Psoas muscle (tissue), 8 donors: Measurements from ENCODE around the gene ETV2. TPM values are rescaled to one million over a fixed set of nuclear protein-coding genes. Genes with fewer than 3 reads are reported as not detected.
"Not testable (repeated sequence)": the region's sequence is repeated elsewhere in the genome, so short reads cannot be mapped to it uniquely, and the experiment has no call there.

Experiments used
- ATAC-seq, 4 donors: fragments of 200-7000 bp; cut with Tn5 transposase; one replicate each; pipeline ENCODE4 v1.9.1; 2020; ENCODE audit warnings: moderate library complexity in 3 of 4, mild to moderate bottlenecking in 2 of 4
- DNase-seq, 2 donors: peaks; one replicate each; pipeline ENCODE4 v3.0.0-alpha.2; 2020
- H3K27ac ChIP-seq: fragments of 200-600 bp; one replicate; pipeline ENCODE4 v1.8.0; 2022
- H3K27me3 ChIP-seq, 3 donors: fragments of 200-600 bp in 1 of 3; one replicate each; pipeline versions ENCODE4 v1.6.1 to v1.8.0; 2013 to 2022; ENCODE audit warnings: low read length in 2 of 3, mild to moderate bottlenecking in 2 of 3, moderate library complexity in 1 of 3; ENCODE audit not compliant: insufficient read depth in 3 of 3
- H3K36me3 ChIP-seq, 2 donors: fragments of 200-600 bp in 1 of 2; one replicate each; pipeline versions ENCODE4 v1.6.1 to v1.8.0; 2013 to 2022; ENCODE audit warnings: low read depth in 1 of 2, mild to moderate bottlenecking in 1 of 2, moderate library complexity in 1 of 2; ENCODE audit not compliant: insufficient read depth in 1 of 2
- H3K4me1 ChIP-seq: fragments of 200-600 bp; one replicate; pipeline ENCODE4 v1.8.0; 2022
- H3K4me3 ChIP-seq: fragments of 200-600 bp; one replicate; pipeline ENCODE4 v1.8.0; 2022; ENCODE audit warnings: mild to moderate bottlenecking
- H3K9me3 ChIP-seq: fragments of 200-600 bp; one replicate; pipeline ENCODE4 v1.8.0; 2022
- CTCF ChIP-seq: fragments of 200-600 bp; IDR thresholded peaks from one replicate; pipeline ENCODE4 v1.8.0; 2022; ENCODE audit warnings: antibody characterized with exemption
- WGBS, 3 donors: extraction: QIAGEN DNeasy Blood & Tissue Kit; methylation state at CpG; one replicate each; pipeline versions ENCODE4 v1.1.6 to v1.1.7; 2013; 5-methylcytosine and 5-hydroxymethylcytosine counted together
- intact Hi-C, 2 donors: fragments of 100-400 bp; cut with DNase I; formaldehyde crosslinking; loops; one replicate each; pipeline versions ENCODE4 v1.11.0 to v1.14.2; 2022
- long read RNA-seq, 2 donors: library from polyadenylated mRNA; unstranded; transcript quantifications; one replicate each; pipeline ENCODE4 v2.0.0, GENCODE V29; 2021
- polyA plus RNA-seq, 3 donors: library from polyadenylated mRNA; stranded (reverse); fragments of 200-250 nt; gene quantifications; one replicate each; pipeline ENCODE4 v1.2.3, GENCODE V29; 2013
- total RNA-seq, 4 donors: library from RNA; stranded (reverse); fragmentation: NEBNext Ultra II Directional in 2 of 4; extraction: Animal tissue kit (Norgen Biotek cat#: 25700) in 2 of 4; gene quantifications; one replicate each; pipeline versions ENCODE4 v1.2.1 to v1.2.4, GENCODE V29; 2021 to 2023
- donor health status: healthy with polysubstance abuse.
- donor health status: DM: no; HTN: no; CAD: no; lungs with moderate emphysema.
- donor health status: Bipolar disorder and iron deficiency.
- donor health status: healthy.
- donor health status: DM: yes; HTN: yes; CAD: no.
- donor health status: DM: no; HTN: no; CAD: no.
- donor health status: DM: no; HTN: no; CAD: no.
- donor health status: DM: yes; HTN: yes; CAD: no.

The ETV2 gene, protein sequence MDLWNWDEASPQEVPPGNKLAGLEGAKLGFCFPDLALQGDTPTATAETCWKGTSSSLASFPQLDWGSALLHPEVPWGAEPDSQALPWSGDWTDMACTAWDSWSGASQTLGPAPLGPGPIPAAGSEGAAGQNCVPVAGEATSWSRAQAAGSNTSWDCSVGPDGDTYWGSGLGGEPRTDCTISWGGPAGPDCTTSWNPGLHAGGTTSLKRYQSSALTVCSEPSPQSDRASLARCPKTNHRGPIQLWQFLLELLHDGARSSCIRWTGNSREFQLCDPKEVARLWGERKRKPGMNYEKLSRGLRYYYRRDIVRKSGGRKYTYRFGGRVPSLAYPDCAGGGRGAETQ
- total RNA-seq (not detected), polyA plus RNA-seq (under 1 TPM; 0.19 to 0.23 (median 0.20) TPM)
- long read RNA-seq, donor 1, partial matches to known transcripts: 1 of 1 reads
- long read RNA-seq, donor 1, other reads (novel, unspliced or antisense): 0 of 1 reads
- long read RNA-seq, donor 2: 0 reads

GRCh38 chr19:35641515-35642151 lies at the start of gene ETV2:
Gene ETV2, plus strand, starts transcription at chr19:35641745. Its CDS starts 716 bp downstream, at chr19:35642461.
- H3K27me3 ChIP-seq: no peaks in the 10 kb centered on the region
- ATAC-seq (no peak), DNase-seq (no peak)
- intact Hi-C loops: no loop called here
- TF ChIP-seq CTCF: no peak
- no peak within 1 kb of the TSS for H3K27ac ChIP-seq
- no peaks in the 10 kb centered on the region for H3K9me3 ChIP-seq
- H3K36me3 ChIP-seq: peaks cover 0 to 19% of the 10 kb centered on the region in 2 donors
- peaks cover 4% of the 10 kb centered on the region for H3K4me1 ChIP-seq
- 18 to 31% (median 24%) methylated on average over 26 to 28 of the region's 28 CpGs for WGBS, 3 donors
- no peak within 1 kb of the TSS for H3K4me3 ChIP-seq

DNA sequence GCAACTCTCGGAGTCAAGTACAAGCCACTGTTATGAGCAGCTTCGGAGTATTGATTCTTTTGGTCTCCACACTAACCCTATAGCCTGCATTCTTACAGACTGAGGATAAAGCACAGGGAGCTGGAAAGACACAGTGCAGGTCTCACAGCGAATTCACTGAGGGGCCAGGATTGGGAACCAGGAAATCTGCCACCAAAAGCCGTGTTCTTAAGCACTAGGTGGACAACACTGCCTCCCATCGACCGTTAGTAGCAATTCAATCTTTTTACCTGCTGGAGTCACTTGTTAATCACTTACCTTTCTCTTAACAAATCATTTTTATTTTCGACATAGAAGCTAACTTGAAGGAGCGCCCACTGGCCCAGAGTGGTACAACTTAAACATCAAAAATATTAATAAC lies 49.3 kb upstream of the ETV2 start:
- H3K27me3 ChIP-seq: peaks cover 0 to 3% (median 2%) of the 10 kb centered on the region in 3 donors
- peak; percentile 26 for TF ChIP-seq CTCF
- no peak overlapping the region for H3K4me3 ChIP-seq
- WGBS, 3 donors: 26 to 27% (median 27%) methylated on average over 8 of the region's 8 CpGs
- intact Hi-C loops: no loop called here
- ATAC-seq: no peak
- H3K36me3 ChIP-seq: no peaks in the 10 kb centered on the region
- no peak for DNase-seq
- H3K27ac ChIP-seq: no peak overlapping the region
- no peaks in the 10 kb centered on the region for H3K4me1 ChIP-seq
- no peaks in the 10 kb centered on the region for H3K9me3 ChIP-seq

- WGBS, 3 donors: 65 to 84% (median 77%) methylated on average over 3 of the region's 3 CpGs
- intact Hi-C loops: not testable (repeated sequence)
These were observed 46.5 kb upstream of the ETV2 start for GRCh38 chr19:35595026-35595425.

DNA sequence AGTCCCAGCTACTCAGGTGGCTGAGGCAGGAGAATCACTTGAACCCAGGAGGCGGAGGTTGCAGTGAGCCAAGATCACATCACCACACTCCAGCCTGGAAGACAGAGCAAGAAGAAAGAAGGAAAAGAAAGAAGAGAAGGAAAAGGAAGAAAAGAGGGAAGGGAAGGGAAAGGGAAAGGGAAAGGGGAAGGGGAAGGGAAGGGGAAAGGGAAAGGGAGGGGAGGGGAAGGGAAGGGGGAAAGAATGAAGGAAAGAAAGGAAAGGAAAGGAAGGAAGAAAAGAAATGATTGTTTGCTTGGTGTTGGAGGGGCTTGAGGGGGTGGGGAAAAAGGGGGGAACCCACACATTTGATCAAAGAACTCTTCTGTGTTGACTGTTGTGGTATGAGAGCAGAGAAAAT lies 45.6 kb upstream of the ETV2 start:
- ATAC-seq (no peak), DNase-seq (no peak)
- no peak for TF ChIP-seq CTCF
- Histone ChIP-seq H3K27ac (no peak overlapping the region), H3K9me3 (no peaks in the 10 kb centered on the region), H3K36me3 (no peaks in the 10 kb centered on the region), H3K4me1 (no peaks in the 10 kb centered on the region), H3K27me3 (peaks cover 0 to 6% (median 0%) of the 10 kb centered on the region in 3 donors), H3K4me3 (no peak overlapping the region)
- WGBS, 3 donors: 97 to 100% (median 100%) methylated on average over 1 of the region's 1 CpG
- intact Hi-C loops: no loop called here

More at GRCh38 chr19:35595026-35595425, 46.5 kb upstream of the ETV2 start:
- H3K27ac ChIP-seq, H3K4me1 ChIP-seq, H3K27me3 ChIP-seq, H3K36me3 ChIP-seq, DNase-seq, ATAC-seq, H3K4me3 ChIP-seq, H3K9me3 ChIP-seq: not testable (repeated sequence)

- H3K36me3 ChIP-seq: no peaks in the 10 kb centered on the region
- H3K4me1 ChIP-seq: no peaks in the 10 kb centered on the region
- no peak overlapping the region for H3K27ac ChIP-seq
- intact Hi-C loops: no loop called here
- TF ChIP-seq CTCF: no peak
- no peak overlapping the region for H3K4me3 ChIP-seq
- ATAC-seq: no peak
- WGBS, 3 donors: 56 to 65% (median 61%) methylated on average over 4 of the region's 4 CpGs
- no peak for DNase-seq
- peaks cover 0 to 6% (median 0%) of the 10 kb centered on the region in 3 donors for H3K27me3 ChIP-seq
- H3K9me3 ChIP-seq: no peaks in the 10 kb centered on the region
These were observed 45.1 kb upstream of the ETV2 start for GRCh38 chr19:35596366-35596999.
